Lower lobe of right lung (tissue), 2 donors: Measurements from ENCODE around the gene ADCY5. TPM values are rescaled to one million over a fixed set of nuclear protein-coding genes. Genes with fewer than 3 reads are reported as not detected.

Source experiments
- ATAC-seq, 2 donors: fragments of 200-7000 bp; cut with Tn5 transposase; one replicate each; pipeline ENCODE4 v1.9.1; 2020 to 2022; ENCODE audit warnings: mild to moderate bottlenecking in 2 of 2, moderate library complexity in 2 of 2
- DNase-seq: peaks from one replicate; pipeline ENCODE4 v3.0.0-alpha.2; 2020
- H3K27ac ChIP-seq: fragments of 200-600 bp; one replicate; pipeline ENCODE4 v1.8.0; 2022
- H3K27me3 ChIP-seq: fragments of 200-600 bp; one replicate; pipeline ENCODE4 v1.8.0; 2022; ENCODE audit warnings: low read depth
- H3K36me3 ChIP-seq: fragments of 200-600 bp; one replicate; pipeline ENCODE4 v1.8.0; 2022; ENCODE audit warnings: mild to moderate bottlenecking
- H3K4me1 ChIP-seq: fragments of 200-600 bp; one replicate; pipeline ENCODE4 v1.8.0; 2022
- H3K4me3 ChIP-seq: fragments of 200-600 bp; one replicate; pipeline ENCODE4 v1.8.0; 2022; ENCODE audit warnings: mild to moderate bottlenecking
- H3K9me3 ChIP-seq: fragments of 200-600 bp; one replicate; pipeline ENCODE4 v1.8.0; 2022
- CTCF ChIP-seq: fragments of 200-600 bp; IDR thresholded peaks from one replicate; pipeline ENCODE4 v1.8.0; 2022; ENCODE audit warnings: antibody characterized with exemption, mild to moderate bottlenecking
- intact Hi-C: fragments of 100-400 bp; cut with DNase I; formaldehyde crosslinking; loops from one replicate; pipeline ENCODE4 v1.11.0; 2022
- total RNA-seq: library from RNA; stranded (reverse); fragmentation: NEBNext Ultra II Directional; extraction: Animal tissue kit (Norgen Biotek cat#: 25700); gene quantifications from one replicate; pipeline ENCODE4 v1.2.1, GENCODE V29; 2021
- donor health status: DM: no; HTN: yes; CAD: no; lungs with severe emphysema.

Gene ADCY5
- total RNA-seq, 1 donor from 2014 or later: 5.6 TPM

GRCh38 chr3:123384256-123384655 lies 64.6 kb downstream of the ADCY5 start:
- no peak for TF ChIP-seq CTCF
- Histone ChIP-seq H3K36me3 (no peaks in the 10 kb centered on the region), H3K4me3 (no peak overlapping the region), H3K9me3 (no peaks in the 10 kb centered on the region), H3K27ac (no peak overlapping the region), H3K4me1 (no peaks in the 10 kb centered on the region), H3K27me3 (no peaks in the 10 kb centered on the region)
- intact Hi-C loops: no loop called here
- DNase-seq (no peak), ATAC-seq (no peak)

DNA sequence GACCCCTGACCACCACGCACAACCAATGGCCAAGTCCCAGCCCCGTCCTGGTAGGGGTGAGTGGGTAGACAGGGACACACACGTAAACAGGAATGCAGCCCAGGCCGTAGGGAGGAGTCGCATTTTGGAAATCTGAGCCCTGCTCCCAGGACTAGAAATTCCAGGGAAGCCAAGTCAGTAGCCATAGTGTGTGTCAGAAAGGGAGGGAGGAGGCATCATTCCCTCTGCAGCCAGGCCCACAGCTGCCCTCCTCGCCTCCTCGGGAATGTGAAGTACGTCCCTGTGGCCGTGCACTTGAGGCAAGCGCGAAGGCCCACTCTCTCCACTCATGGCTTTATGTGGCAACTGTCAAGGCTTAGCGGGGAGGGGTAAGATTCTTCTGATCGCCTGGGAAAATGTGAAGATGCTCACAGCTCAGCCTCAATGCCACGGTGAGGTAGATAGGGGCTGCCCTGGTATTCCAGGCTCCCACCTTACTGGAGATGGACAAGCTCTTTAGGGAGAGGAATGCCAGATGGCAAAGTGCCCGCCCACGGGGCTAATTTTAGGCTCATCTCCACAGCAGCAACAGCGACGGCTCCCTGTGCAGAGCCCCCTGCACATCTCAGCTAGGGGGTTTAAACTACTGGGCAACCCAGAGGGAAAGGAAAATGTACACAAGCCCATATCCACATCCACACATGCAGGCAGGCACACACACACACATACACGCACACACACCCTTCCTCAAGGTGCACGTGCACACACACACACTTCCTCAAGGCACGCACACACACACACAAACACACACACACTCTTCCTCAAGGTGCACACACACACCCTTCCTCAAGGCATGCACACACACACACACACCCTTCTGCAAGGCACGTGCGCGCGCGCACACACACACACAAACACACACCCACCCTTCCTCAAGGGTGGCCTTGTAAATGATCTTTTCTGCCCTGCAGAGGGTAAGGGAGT lies 65.5 kb downstream of the ADCY5 start:
- DNase-seq (no peak), ATAC-seq (no peak)
- H3K27me3 ChIP-seq: no peaks in the 10 kb centered on the region
- no peak overlapping the region for H3K27ac ChIP-seq
- intact Hi-C loops: no loop called here
- no peaks in the 10 kb centered on the region for H3K4me1 ChIP-seq
- no peak overlapping the region for H3K4me3 ChIP-seq
- H3K36me3 ChIP-seq: no peaks in the 10 kb centered on the region
- no peaks in the 10 kb centered on the region for H3K9me3 ChIP-seq
- no peak for TF ChIP-seq CTCF

DNA sequence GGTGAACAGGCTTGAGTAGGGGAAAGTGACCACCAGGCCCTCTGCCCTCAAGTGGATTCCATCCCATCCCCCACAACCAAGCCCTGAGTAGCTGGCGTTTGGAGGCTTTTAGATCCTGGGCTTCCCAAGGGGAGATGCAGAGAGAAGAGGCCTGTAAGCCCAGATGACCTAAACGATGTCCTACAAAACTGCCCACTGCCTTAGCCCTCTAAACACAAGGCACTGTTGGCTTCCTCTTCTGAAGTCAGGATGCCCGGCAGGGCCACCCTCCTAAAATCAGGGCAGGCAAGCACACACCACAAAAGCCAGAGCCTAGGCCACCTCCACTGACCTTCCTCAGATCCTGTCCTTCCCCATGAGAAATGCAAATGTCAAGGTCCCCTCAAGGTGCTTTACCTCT lies 68.6 kb downstream of the ADCY5 start:
- Histone ChIP-seq H3K27me3 (no peaks in the 10 kb centered on the region), H3K9me3 (no peaks in the 10 kb centered on the region), H3K36me3 (no peaks in the 10 kb centered on the region), H3K27ac (no peak overlapping the region), H3K4me1 (no peaks in the 10 kb centered on the region), H3K4me3 (no peak overlapping the region)
- no peak for DNase-seq
- TF ChIP-seq CTCF: no peak
- intact Hi-C loops: no loop called here
- ATAC-seq: no peak

DNA sequence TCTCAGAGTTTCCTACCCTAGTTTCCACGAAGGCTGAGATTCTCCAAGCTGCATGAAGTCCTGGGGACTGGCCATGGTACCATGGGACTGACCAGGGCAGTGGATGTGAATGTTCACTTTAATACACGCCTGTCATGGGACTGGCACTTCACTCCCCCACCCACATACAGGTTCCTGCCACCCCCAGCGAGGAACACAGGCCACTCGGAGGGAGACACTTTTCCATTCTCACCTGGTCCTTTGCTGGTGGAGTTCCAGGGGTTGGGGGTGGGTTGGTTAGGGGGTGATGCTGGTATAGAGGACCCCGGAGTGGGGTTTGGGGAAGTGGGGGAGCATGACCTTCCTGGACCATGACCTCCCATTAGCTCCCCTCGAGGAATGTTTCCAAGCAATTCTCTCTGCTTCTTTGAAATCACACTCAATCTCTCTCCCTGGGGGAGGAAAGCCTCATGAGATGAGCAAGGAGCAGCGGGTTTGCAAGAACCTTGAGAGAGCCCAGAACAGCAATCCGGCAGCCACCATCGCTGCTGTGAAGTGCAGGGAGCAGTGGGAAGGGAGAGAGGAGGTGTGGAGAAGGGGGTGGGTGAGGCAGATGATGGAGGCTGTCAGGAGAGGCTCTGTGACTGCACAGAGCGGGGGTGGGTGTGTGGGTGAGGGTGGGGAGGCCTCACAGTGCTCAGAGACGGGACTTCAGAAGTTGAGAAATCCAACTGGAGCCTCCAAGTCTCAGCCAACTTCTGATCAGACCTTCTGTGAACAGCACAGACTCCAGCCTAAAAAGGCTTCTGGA lies 69.7 kb downstream of the ADCY5 start:
- H3K27ac ChIP-seq: no peak overlapping the region
- no peak for ATAC-seq
- intact Hi-C loops: no loop called here

More for the DNA sequence above, 69.7 kb downstream of the ADCY5 start:
- Histone ChIP-seq H3K4me3 (no peak overlapping the region), H3K36me3 (no peaks in the 10 kb centered on the region), H3K9me3 (no peaks in the 10 kb centered on the region), H3K4me1 (no peaks in the 10 kb centered on the region), H3K27me3 (no peaks in the 10 kb centered on the region)
- DNase-seq: no peak
- TF ChIP-seq CTCF: no peak
